GM10266 (cell line): Measurements from ENCODE around the gene AGRP.

ENCODE experiments used
- DNase-seq: peaks from one replicate; pipeline ENCODE4 v3.0.0; 2012; ENCODE audit errors: extremely low spot score
- CTCF ChIP-seq: IDR thresholded peaks from 2 replicates; pipeline ENCODE4 v1.5.1; 2012; ENCODE audit warnings: mild to moderate bottlenecking, low read depth; ENCODE audit not compliant: control insufficient read depth, insufficient read depth; ENCODE audit errors: missing control alignments

AGRP gene

GRCh38 chr16:67468731-67469130, 14.6 kb downstream of the AGRP start:
- no peak for TF ChIP-seq CTCF
- DNase-seq = no peak

- DNase-seq = no peak
- TF ChIP-seq CTCF = no peak
Measured at GRCh38 chr16:67466581-67466980, 16.8 kb downstream of the AGRP start.

- no peak for DNase-seq
- TF ChIP-seq CTCF = no peak
Measured at GRCh38 chr16:67464565-67464964, 18.8 kb downstream of the AGRP start.

- no peak for TF ChIP-seq CTCF
Measured at GRCh38 chr16:67463691-67464090, 19.7 kb downstream of the AGRP start.

GRCh38 chr16:67463059-67463458, 20.3 kb downstream of the AGRP start:
- TF ChIP-seq CTCF = no peak
- no peak for DNase-seq

More at GRCh38 chr16:67463691-67464090, 19.7 kb downstream of the AGRP start:
- DNase-seq = no peak

GRCh38 chr16:67462279-67462655, 21.1 kb downstream of the AGRP start:
- TF ChIP-seq CTCF = no peak
- DNase-seq = no peak

GRCh38 chr16:67461600-67462278, 21.6 kb downstream of the AGRP start:
- TF ChIP-seq CTCF = no peak
- DNase-seq = no peak
